Testis (tissue), 3 donors: ENCODE results near the gene GFRA4. TPM values are rescaled to one million over a fixed set of nuclear protein-coding genes. Genes with fewer than 3 reads are reported as not detected.

ENCODE experiments used
- DNase-seq: peaks from one replicate; pipeline ENCODE4 v3.0.0-alpha.2; 2019
- H3K27ac ChIP-seq, 2 donors: fragments of 200-600 bp; sonication (generic); one replicate each; pipeline ENCODE4 v1.5.1; 2019
- H3K27me3 ChIP-seq: fragments of 200-600 bp; sonication (generic); one replicate; pipeline ENCODE4 v1.5.1; 2019
- H3K36me3 ChIP-seq: fragments of 200-600 bp; sonication (generic); one replicate; pipeline ENCODE4 v1.5.1; 2017; ENCODE audit warnings: low read depth; ENCODE audit errors: missing control alignments
- H3K4me1 ChIP-seq: fragments of 200-600 bp; sonication (generic); one replicate; pipeline ENCODE4 v1.5.1; 2019
- H3K4me3 ChIP-seq, 2 donors: fragments of 200-600 bp; sonication (generic); one replicate each; pipeline ENCODE4 v1.5.1; 2017 to 2019
- H3K9me3 ChIP-seq: fragments of 200-600 bp; sonication (generic); one replicate; pipeline ENCODE4 v1.5.1; 2017
- CTCF ChIP-seq, 3 experiments: fragments of 450-650 bp in 2 of 3; fragments of 200-600 bp in 1 of 3; sonication (generic) in 1 of 3; IDR thresholded peaks; one replicate each; pipeline ENCODE4 v1.5.1; 2016 to 2019; ENCODE audit warnings: antibody characterized with exemption in 3 of 3, mild to moderate bottlenecking in 2 of 3, moderate library complexity in 1 of 3
- POLR2A ChIP-seq: fragments of 450-650 bp; IDR thresholded peaks from one replicate; pipeline ENCODE4 v1.6.1; 2017; ENCODE audit warnings: antibody characterized with exemption, mild to moderate bottlenecking, moderate library complexity
- WGBS, 2 donors: methylation state at CpG; one replicate each; pipeline ENCODE4 v1.1.5; 2018; 5-methylcytosine and 5-hydroxymethylcytosine counted together
- intact Hi-C: fragments of 100-400 bp; cut with DNase I; formaldehyde crosslinking; loops from one replicate; pipeline ENCODE4 v1.15.1; 2023; ENCODE audit warnings: low total_unique reads
- polyA plus RNA-seq: library from polyadenylated mRNA; stranded (reverse); fragments of 350-450 nt; fragmentation: Illumina TruSeq; extraction: RNeasy Lipid Tissue Mini Kit (QIAGEN cat#74804); gene quantifications from one replicate; pipeline ENCODE4 v1.2.3, GENCODE V29; 2014; ENCODE audit warnings: low read depth, low replicate concordance; ENCODE audit not compliant: insufficient read depth
- total RNA-seq, 2 donors: library from RNA; depleted of rRNA; stranded (reverse); fragments of >200 nt; gene quantifications; one replicate each; pipeline ENCODE4 v1.2.3, GENCODE V29; 2016

Gene GFRA4
- total and polyA plus RNA-seq, 3 donors from 2014 or later, result 0.31 to 0.74 (median 0.51) TPM

DNA sequence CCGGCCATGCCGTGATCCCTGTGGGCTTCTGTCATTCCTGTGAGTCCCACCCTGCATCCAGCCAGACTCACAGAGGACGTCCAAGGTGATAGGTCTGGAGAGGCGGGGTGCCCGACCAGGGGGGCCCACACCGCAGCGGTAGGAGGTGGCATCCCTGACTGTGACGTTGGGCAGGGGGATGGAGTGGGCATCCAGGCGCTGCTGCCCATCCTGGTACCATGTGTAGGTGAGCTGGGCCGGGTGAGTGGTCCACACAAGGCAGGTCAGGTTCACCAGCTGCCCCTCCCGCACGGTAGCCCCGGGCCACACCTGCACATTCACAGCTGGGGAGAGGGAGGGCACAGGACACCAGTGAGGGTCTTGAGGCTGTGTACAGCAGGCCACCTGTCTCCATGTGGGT is 30.2 kb upstream of the GFRA4 start:
- no peak overlapping the region for H3K4me3 ChIP-seq
- 72 to 97% methylated on average over 3 to 6 of the region's 13 CpGs for WGBS, 2 donors
- no peak for TF ChIP-seq POLR2A
- no peaks in the 10 kb centered on the region for H3K27me3 ChIP-seq
- H3K36me3 ChIP-seq, result no peaks in the 10 kb centered on the region
- H3K27ac ChIP-seq, result no peak overlapping the region
- H3K9me3 ChIP-seq, result no peaks in the 10 kb centered on the region
- no peaks in the 10 kb centered on the region for H3K4me1 ChIP-seq
- no peak for DNase-seq
- intact Hi-C loops, result no loop called here

DNA sequence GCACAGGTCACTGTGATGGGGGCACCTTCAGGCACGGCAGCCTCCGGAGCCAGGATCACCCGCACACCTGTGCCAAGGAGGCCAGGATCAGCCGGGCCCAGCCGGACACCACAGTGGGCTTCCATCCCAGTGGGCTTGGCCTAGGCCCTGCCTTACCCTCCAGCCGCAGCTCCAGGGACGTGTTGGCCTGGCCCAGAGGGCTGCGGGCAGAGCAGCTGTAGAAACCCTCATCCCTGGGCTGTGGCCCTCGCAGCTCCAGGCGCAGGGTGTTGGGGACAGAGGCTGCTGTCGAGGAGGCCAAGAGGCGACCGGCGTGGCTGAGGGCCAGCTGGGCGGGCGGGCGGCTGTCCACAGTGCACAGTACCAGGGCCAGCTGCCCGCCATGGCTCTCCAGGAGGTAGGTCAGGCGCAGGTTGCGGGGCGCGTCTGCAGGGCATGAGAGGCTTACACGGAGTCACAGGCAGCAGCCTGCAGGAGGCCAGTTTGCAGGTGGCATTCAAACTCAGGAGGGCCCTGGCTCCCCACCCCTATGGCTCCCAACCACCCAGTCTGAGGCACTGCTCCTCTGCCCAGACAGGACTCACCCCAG is 29.6 kb upstream of the GFRA4 start:
- Histone ChIP-seq H3K27ac (no peak overlapping the region), H3K36me3 (no peaks in the 10 kb centered on the region), H3K4me3 (no peak overlapping the region), H3K9me3 (no peaks in the 10 kb centered on the region), H3K27me3 (no peaks in the 10 kb centered on the region), H3K4me1 (no peaks in the 10 kb centered on the region)
- no peak for TF ChIP-seq CTCF (IDR thresholded peaks at IDR 0.05)
- TF ChIP-seq POLR2A, result no peak
- DNase-seq, result no peak
- WGBS, 2 donors, result 90% methylated on average over 21 of the region's 23 CpGs; no CpG with 5 or more reads in 1 of the 2 donors
- intact Hi-C loops, result no loop called here

GRCh38 chr20:3691897-3692296 is 28.7 kb upstream of the GFRA4 start:
- no peak for TF ChIP-seq CTCF (IDR thresholded peaks at IDR 0.05)
- no peak for TF ChIP-seq POLR2A
- 92 to 93% methylated on average over 2 to 9 of the region's 9 CpGs for WGBS, 2 donors
- Histone ChIP-seq H3K36me3 (no peaks in the 10 kb centered on the region), H3K4me3 (no peak overlapping the region), H3K27ac (no peak overlapping the region), H3K9me3 (no peaks in the 10 kb centered on the region), H3K27me3 (no peaks in the 10 kb centered on the region), H3K4me1 (peaks cover 7% of the 10 kb centered on the region)
- DNase-seq, result no peak
- intact Hi-C loops, result no loop called here

DNA sequence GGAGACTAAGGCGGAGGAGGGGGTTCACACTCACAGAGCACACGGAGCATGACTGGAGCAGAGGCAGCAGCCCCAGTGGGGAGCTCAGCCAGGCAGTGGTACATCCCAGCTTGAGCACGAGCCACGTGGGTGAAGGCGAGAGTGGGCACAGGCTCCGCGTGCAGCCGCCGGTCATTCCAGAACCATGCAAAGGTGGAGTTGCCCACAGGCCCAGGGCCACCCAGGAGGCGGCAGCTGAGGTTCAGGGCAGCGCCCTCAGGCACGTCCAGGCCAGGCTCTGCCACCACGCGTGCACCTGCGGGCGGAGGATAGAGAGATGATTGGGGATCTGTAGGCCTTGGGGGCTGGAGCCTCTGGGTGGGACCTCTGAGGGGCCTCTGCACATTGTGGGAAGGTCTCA is 28.1 kb upstream of the GFRA4 start:
- intact Hi-C loops, result no loop called here
- H3K36me3 ChIP-seq, result no peaks in the 10 kb centered on the region
- WGBS, 2 donors, result 80 to 88% methylated on average over 2 to 15 of the region's 16 CpGs
- no peak overlapping the region for H3K27ac ChIP-seq
- peaks cover 7% of the 10 kb centered on the region for H3K4me1 ChIP-seq
- no peak for TF ChIP-seq CTCF (IDR thresholded peaks at IDR 0.05)
- TF ChIP-seq POLR2A, result no peak
- H3K9me3 ChIP-seq, result no peaks in the 10 kb centered on the region
- DNase-seq, result no peak
- no peaks in the 10 kb centered on the region for H3K27me3 ChIP-seq
- no peak overlapping the region for H3K4me3 ChIP-seq

- intact Hi-C loops, result no loop called here
- Histone ChIP-seq H3K4me1 (peaks cover 7% of the 10 kb centered on the region), H3K27me3 (no peaks in the 10 kb centered on the region), H3K4me3 (no peak overlapping the region), H3K9me3 (no peaks in the 10 kb centered on the region), H3K27ac (no peak overlapping the region), H3K36me3 (no peaks in the 10 kb centered on the region)
- no peak for DNase-seq
- TF ChIP-seq POLR2A (no peak), CTCF (IDR thresholded peaks at IDR 0.05) (no peak)
- 94 to 97% methylated on average over 3 of the region's 3 CpGs for WGBS, 2 donors
Observed at GRCh38 chr20:3690413-3690812, 27.2 kb upstream of the GFRA4 start.
